Gastrocnemius medialis (tissue), 4 donors: ENCODE data around the gene FHL3. TPM values are rescaled to one million over a fixed set of nuclear protein-coding genes. Genes with fewer than 3 reads are reported as not detected.
A peak's percentile ranks its signal among the peaks of the same experiment; 100 is the strongest.

Experiments used
- ATAC-seq, 2 donors: fragments of 150-250 bp; one replicate each; pipeline ENCODE4 v1.9.1; 2016
- DNase-seq, 2 donors: peaks; one replicate each; pipeline ENCODE4 v3.0.0-alpha.2; 2019
- H3K27ac ChIP-seq, 4 donors: fragments of 200-600 bp; sonication (generic); 1 replicate in 1 of 4; 2 replicates in 3 of 4; pipeline ENCODE4 v1.5.1; 2016 to 2018; ENCODE audit warnings: mild to moderate bottlenecking in 2 of 4, moderate library complexity in 1 of 4
- H3K27me3 ChIP-seq, 3 donors: fragments of 200-600 bp; sonication (generic) in 2 of 3; 1 replicate in 1 of 3; 2 replicates in 2 of 3; pipeline versions ENCODE4 v1.5.1 to v1.6.0; 2016 to 2019; ENCODE audit warnings: mild to moderate bottlenecking in 1 of 3, moderate library complexity in 1 of 3
- H3K36me3 ChIP-seq, 2 donors: fragments of 200-600 bp; sonication (generic) in 1 of 2; one replicate each; pipeline ENCODE4 v1.5.1; 2017 to 2018
- H3K4me1 ChIP-seq, 2 donors: fragments of 200-600 bp; sonication (generic) in 1 of 2; one replicate each; pipeline ENCODE4 v1.5.1; 2016 to 2017; ENCODE audit warnings: mild to moderate bottlenecking in 2 of 2
- H3K4me3 ChIP-seq, 4 donors: fragments of 200-600 bp; sonication (generic) in 3 of 4; 1 replicate in 1 of 4; 2 replicates in 3 of 4; pipeline ENCODE4 v1.5.1; 2016 to 2019; ENCODE audit warnings: mild to moderate bottlenecking in 2 of 4
- H3K9me3 ChIP-seq, 3 donors: fragments of 200-600 bp; sonication (generic) in 2 of 3; 1 replicate in 1 of 3; 2 replicates in 2 of 3; pipeline ENCODE4 v1.5.1; 2016 to 2019
- POLR2A ChIP-seq, 2 donors: fragments of 450-650 bp; IDR thresholded peaks; one replicate each; pipeline ENCODE4 v1.6.1; 2017; ENCODE audit warnings: antibody characterized with exemption in 2 of 2, mild to moderate bottlenecking in 2 of 2, moderate library complexity in 2 of 2
- in situ Hi-C, 4 donors: fragments of 200-750 bp; cut with MboI; loops; one replicate each; pipeline versions ENCODE4 v1.15.0 to v1.8.0; 2017; ENCODE audit warnings: low sequenced_read_pairs in 4 of 4
- intact Hi-C: fragments of 100-400 bp; cut with DNase I; formaldehyde crosslinking; loops from one replicate; pipeline ENCODE4 v1.15.1; 2023; ENCODE audit warnings: low total_unique reads
- total RNA-seq, 4 donors: library from RNA; depleted of rRNA; stranded (reverse); fragments of >200 nt; gene quantifications; one replicate each; pipeline versions ENCODE4 v1.1.0 to v1.2.3, GENCODE V29; 2016
- TF ChIP-seq, protein P1 (sequence below), 5 experiments: fragments of 450-650 bp in 3 of 5; fragments of 200-600 bp in 2 of 5; sonication (generic) in 2 of 5; IDR thresholded peaks in 4 of 5; conservative IDR thresholded peaks in 1 of 5; 1 replicate in 4 of 5; 2 replicates in 1 of 5; pipeline ENCODE4 v1.5.1; 2016 to 2019; ENCODE audit warnings: antibody characterized with exemption in 5 of 5, mild to moderate bottlenecking in 3 of 5, moderate library complexity in 3 of 5

The FHL3 gene
- total RNA-seq, 4 donors from 2014 or later, result 725 to 1,282 (median 1,051) TPM

DNA sequence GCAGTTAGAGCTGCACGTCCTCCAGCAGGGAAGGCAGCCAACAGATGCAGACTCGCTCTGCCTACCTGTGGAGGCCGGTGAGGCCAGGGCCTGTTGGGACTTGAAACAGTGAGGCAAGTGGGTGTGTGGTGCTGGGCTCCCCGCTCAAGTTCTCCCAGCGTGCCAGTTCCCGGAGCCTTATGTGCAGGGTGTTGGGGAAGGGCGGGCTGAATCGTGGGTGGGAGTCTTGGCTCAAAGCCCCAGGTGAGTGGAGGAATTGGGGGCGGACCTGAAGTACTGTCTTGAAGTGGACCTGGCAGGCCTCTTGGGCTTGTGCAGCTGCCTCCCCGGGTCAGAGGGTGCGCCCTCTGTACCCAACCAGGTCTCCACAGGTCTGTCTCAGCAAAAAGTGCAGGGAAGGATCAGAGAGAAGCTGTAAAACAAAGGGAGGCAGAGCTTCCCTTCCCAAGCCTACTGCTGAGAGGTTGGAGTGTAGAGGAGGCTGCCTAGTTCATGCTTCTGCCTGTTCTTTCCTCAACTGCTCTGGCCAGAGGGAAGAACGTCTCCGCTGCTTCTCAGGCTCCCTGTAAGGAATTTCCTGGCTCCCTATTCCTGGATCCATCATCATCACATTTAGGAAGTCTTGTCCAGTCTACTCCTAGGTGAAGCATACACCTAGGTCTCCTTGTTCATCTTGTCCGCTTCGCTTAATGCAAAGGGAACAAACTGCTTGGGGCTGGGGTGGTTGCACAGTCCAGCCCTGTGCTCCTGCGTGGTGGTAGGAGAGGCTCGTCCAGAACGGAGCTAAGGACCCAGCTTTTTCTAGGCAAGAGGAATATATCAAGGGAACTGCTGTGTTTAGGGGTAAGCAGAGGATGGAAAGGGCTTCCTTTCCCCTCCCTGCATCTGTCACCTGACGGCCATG lies 22.1 kb upstream of the FHL3 start:
- H3K27me3 ChIP-seq, result no peaks in the 10 kb centered on the region
- peaks cover 69 to 78% of the 10 kb centered on the region in 2 donors for H3K4me1 ChIP-seq
- H3K4me3 ChIP-seq, result no peak overlapping the region
- peak overlapping the region; percentile 76 to 100 (median 84) for H3K27ac ChIP-seq
- peaks cover 0 to 27% of the 10 kb centered on the region in 2 donors for H3K36me3 ChIP-seq
- ATAC-seq (no peak), DNase-seq (no peak)
- H3K9me3 ChIP-seq, result no peaks in the 10 kb centered on the region
- TF ChIP-seq, protein P1, sequence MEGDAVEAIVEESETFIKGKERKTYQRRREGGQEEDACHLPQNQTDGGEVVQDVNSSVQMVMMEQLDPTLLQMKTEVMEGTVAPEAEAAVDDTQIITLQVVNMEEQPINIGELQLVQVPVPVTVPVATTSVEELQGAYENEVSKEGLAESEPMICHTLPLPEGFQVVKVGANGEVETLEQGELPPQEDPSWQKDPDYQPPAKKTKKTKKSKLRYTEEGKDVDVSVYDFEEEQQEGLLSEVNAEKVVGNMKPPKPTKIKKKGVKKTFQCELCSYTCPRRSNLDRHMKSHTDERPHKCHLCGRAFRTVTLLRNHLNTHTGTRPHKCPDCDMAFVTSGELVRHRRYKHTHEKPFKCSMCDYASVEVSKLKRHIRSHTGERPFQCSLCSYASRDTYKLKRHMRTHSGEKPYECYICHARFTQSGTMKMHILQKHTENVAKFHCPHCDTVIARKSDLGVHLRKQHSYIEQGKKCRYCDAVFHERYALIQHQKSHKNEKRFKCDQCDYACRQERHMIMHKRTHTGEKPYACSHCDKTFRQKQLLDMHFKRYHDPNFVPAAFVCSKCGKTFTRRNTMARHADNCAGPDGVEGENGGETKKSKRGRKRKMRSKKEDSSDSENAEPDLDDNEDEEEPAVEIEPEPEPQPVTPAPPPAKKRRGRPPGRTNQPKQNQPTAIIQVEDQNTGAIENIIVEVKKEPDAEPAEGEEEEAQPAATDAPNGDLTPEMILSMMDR (IDR thresholded peaks at IDR 0.05 in 4 of 5, conservative IDR thresholded peaks at IDR 0.05 in 1 of 5), result no peak
- no peak for TF ChIP-seq POLR2A (IDR thresholded peaks at IDR 0.05)
- in situ Hi-C loops (no loop called here), intact Hi-C loops (loop anchor here (5.0 to 10.0 kb wide), 2 partner anchors 80 to 333 kb away; partner anchors contain the start of genes CDCA8 and INPP5B)

DNA sequence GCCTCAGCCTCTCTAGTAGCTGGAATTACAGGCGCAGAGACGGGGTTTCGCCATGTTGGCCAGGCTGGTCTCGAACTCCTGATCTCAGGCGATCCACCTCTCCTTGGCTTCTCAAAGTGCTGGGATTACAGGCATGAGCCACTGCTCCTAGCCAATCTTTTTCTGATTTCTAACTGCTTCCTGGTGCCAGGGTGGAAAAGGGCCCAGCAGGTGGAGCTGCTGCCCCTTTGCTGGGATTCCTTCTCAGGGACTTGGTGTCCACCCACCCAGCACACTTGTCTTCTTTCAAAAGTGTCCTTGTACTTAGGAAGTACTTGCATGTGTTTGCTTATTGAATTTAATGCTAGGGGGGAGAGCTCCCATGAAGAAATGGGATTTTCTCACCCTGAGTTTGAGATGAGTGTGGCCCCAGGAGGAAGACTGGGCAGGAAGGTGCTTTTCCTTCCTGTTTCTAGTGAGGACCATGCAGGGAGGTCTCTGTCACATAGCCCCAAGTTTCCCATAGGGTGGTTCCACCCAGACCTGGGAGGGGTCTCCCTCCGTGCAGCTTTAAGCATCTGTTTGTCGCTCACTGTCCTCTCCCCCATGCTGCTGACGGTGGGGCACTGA lies 21.4 kb upstream of the FHL3 start:
- no peak for ATAC-seq
- intact Hi-C loops, result loop anchor here (5.0 to 10.0 kb wide), 2 partner anchors 79 to 332 kb away; partner anchors contain the start of genes CDCA8 and INPP5B
- in situ Hi-C loops, result no loop called here

DNA sequence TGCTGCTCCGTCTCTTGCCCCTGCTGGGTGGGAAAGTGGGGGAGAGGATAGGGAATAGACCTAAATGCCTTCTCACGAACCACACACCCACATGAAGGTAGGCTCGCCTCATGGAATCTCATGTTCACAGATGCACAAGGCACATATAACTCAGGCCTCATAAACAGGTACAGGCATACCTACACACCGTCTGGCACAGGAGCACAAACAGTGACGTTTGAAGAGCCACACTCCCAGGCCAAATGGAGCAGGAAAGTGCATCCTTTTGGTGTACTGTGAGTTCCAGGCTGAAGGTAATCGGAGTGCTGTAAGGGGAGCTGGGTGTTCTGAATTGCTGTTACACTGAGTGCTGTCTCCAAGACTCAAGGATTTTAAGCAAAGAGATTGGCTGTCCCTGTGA lies 20.4 kb upstream of the FHL3 start:
- in situ Hi-C loops, result no loop called here
- H3K4me1 ChIP-seq, result peaks cover 86 to 89% of the 10 kb centered on the region in 2 donors
- TF ChIP-seq POLR2A (IDR thresholded peaks at IDR 0.05), result no peak
- TF ChIP-seq, protein P1 (IDR thresholded peaks at IDR 0.05 in 4 of 5, conservative IDR thresholded peaks at IDR 0.05 in 1 of 5), result no peak
- no peaks in the 10 kb centered on the region for H3K27me3 ChIP-seq
- no peaks in the 10 kb centered on the region for H3K9me3 ChIP-seq
- ATAC-seq, result peak; percentile 12 to 31
- intact Hi-C loops, result loop anchor here (5.0 to 10.0 kb wide), 2 partner anchors 78 to 331 kb away; partner anchors contain the start of genes CDCA8 and INPP5B
- H3K27ac ChIP-seq, result peak overlapping the region; percentile 76 to 100 (median 84)
- H3K4me3 ChIP-seq, result no peak overlapping the region
- peak in 1 of 2 donors; percentile 61 for DNase-seq
- peaks cover 0 to 37% of the 10 kb centered on the region in 2 donors for H3K36me3 ChIP-seq

More for the DNA sequence above, 21.4 kb upstream of the FHL3 start:
- DNase-seq, result peak in 1 of 2 donors; percentile 69
- TF ChIP-seq, protein P1 (IDR thresholded peaks at IDR 0.05 in 4 of 5, conservative IDR thresholded peaks at IDR 0.05 in 1 of 5), result peak; percentile 31 to 67 (median 49)
- TF ChIP-seq POLR2A (IDR thresholded peaks at IDR 0.05), result no peak
- Histone ChIP-seq H3K36me3 (peaks cover 0 to 27% of the 10 kb centered on the region in 2 donors), H3K9me3 (no peaks in the 10 kb centered on the region), H3K27ac (peak overlapping the region; percentile 76 to 100 (median 84)), H3K4me1 (peaks cover 76 to 86% of the 10 kb centered on the region in 2 donors), H3K27me3 (no peaks in the 10 kb centered on the region), H3K4me3 (no peak overlapping the region)

DNA sequence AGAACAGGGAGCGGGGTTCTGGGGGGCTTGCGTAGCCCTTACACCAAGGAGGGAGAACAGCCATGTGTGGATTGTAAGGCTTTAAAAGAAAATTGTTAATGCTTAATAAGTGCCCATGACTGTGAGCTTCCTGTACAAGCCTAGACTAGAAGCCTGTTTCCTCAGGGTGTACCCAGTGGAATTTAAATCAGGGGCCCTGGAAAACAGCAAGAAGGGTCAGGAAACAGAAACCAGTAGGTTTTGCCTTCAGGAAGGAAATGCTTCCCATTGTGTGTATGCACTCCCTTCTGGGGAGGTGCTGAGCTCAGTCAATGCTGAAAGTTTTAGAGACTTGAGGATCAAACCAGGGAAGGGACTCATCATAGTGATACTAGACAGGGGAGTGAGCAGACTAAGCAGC lies 19.9 kb upstream of the FHL3 start:
- Histone ChIP-seq H3K27me3 (no peaks in the 10 kb centered on the region), H3K9me3 (no peaks in the 10 kb centered on the region), H3K4me3 (no peak overlapping the region), H3K36me3 (peaks cover 0 to 41% of the 10 kb centered on the region in 2 donors), H3K27ac (peak overlapping the region; percentile 76 to 100 (median 84)), H3K4me1 (peaks cover 87 to 89% of the 10 kb centered on the region in 2 donors)
- DNase-seq, result no peak
- TF ChIP-seq POLR2A (IDR thresholded peaks at IDR 0.05), result no peak
- TF ChIP-seq, protein P1 (IDR thresholded peaks at IDR 0.05 in 4 of 5, conservative IDR thresholded peaks at IDR 0.05 in 1 of 5), result no peak
- ATAC-seq, result no peak
- intact Hi-C loops, result loop anchor here (5.0 to 10.0 kb wide), 2 partner anchors 78 to 330 kb away; partner anchors contain the start of genes CDCA8 and INPP5B
- in situ Hi-C loops, result no loop called here
